ENCODE data around the gene SNX18. TPM values are rescaled to one million over a fixed set of nuclear protein-coding genes. Genes with fewer than 3 reads are reported as not detected.

Gene SNX18
- total RNA-seq, 1 donor from 2014 or later = 27.8 TPM

DNA sequence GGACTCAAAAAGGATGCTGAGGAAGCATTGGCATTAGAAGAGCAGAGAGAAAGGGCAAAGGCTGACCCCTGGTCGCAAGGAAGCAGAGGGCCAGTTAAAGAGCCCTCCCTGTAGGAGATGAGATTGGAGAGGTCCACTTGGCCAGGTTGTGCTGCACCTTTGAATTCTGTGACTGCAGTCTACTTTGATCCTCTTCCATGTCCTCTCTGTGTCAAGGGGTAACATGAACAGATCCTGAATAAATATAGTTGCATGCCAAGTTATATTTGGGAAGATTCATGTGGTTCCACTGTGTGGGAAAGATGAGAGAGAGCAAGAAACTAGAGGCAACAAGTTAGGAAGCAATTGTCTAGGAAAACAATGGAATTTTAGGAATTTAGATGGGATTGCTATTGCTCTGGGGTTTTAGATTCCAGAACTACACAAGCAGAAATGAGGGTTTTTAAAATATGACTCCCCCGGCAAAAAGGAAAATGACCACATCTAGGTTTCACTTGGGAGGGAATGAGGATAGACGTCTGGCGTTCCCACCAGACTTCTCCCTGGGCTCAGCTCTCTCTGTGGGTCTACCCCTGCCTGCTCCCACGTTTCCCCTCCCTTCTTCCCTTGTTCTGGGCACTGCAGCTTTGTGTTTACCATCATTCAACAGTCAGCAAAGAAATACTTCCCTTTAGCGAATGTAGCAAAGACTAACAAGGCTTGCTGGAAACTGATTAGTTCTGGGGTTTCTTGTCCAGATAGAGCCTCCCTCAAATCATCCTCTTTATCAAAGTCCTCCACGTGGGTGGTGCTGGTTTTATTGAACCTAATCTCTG is 63.6 kb downstream of the SNX18 start:
- DNase-seq (ENCODE audit: low spot score) = no peak

DNA sequence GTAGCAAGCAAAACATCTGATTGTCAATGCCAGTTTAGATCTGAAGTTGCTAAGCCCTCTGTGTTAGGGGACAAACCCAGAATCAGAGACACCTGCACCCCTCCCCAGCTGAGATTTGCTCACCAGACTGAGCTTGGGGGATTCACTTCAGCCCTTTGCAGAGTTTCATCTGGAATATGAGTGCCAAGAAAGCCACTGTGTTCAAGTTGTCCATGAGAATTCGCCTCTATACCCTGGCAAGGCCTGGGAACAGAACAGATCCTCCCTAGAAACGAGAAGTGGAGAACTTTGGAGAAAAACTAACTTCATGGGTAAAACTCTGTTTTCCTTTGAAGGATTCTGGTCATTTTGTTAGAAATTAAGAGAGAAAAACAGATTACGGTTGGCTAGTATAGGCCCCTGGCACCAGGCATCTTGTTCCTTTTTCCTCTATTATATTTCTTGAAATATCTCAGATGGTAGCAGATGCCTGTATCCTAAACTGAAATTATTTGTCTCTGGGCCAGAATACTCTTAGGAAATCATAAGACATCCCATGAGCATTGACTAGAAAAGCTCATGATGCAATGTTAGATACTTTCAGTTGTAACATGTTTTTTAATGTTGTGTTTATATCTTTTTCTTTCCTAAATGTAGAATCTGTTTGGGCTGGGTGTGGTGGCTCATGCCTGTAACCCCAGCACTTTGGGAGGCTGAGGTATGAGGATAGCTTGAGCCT is 64.4 kb downstream of the SNX18 start:
- DNase-seq (ENCODE audit: low spot score) = no peak

DNA sequence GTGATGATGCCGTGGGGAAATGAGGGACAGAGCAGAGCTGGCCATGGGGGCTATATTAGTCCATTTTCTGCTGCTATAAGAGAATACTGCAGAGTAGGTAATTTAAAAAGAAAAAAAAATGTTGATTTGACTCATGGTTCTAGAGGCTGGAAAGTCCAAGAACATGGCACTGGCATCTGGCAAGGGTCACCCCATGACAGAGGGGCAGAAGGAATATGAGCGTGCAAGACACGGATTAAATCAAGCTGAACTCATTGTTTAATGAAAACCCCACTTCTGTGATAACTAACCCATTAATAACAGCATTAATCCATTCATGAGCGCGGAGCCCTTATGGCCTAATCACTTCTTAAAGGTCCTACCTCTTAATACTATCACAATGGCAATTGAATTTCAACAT is 68.8 kb downstream of the SNX18 start:
- no peak for DNase-seq (ENCODE audit: low spot score)

DNA sequence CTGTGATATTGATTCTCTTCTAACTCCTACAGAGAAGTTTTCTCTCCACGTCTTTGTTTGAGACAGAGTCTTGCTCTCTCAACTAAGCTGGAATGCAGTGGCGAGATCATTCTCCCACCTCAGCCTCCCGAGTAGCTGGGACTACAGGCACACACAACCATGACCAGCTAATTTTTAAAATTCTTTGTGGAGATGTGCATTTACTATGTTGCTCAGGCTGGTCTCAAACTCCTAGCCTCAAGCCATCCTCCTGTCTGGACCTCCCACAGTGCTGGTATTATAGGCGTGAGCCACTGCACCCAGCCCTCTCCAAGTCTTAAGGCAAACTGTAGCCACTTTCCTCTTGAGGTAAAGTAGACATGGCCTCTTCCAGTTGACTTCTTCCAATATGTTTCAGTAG is 72.2 kb downstream of the SNX18 start:
- no peak for DNase-seq (ENCODE audit: low spot score)

DNA sequence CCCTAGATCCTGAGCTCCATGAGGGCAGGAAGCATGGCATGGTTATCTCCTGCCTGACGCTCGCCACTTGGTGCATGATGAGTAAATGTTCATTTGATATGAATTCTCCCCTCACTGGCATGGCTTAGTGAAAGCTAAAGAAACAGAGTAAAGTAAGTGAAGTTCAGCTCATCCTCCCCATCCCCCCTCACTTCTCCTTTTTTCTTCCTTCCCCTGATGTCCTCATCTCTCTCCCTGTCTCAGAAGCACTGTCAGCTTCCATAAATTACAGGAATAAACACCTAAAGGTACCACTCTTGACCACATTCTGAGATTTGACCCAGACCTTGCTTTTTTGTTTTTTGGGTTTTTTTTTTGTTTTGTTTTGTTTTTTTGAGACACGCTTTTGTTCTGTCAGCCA is 73.3 kb downstream of the SNX18 start:
- DNase-seq (ENCODE audit: low spot score) = no peak

DNA sequence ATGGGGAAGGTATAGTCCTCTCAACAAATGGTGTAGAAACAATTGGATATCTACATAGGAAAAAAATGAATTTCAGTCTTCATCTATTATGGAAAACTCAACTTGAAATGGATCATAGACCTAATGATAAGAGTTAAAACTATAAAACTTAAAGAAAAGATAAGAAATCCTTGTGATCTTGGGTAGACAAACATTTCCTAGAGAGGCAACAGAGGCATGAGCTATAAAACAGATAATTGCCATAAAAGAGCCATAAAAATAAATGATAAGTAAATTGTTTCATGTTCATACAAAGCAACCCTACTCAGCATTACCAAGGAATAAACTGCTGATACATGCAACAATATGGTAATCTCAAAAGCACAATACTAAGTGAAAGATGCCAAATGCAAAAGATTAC is 76.2 kb downstream of the SNX18 start:
- DNase-seq (ENCODE audit: low spot score) = no peak

DNA sequence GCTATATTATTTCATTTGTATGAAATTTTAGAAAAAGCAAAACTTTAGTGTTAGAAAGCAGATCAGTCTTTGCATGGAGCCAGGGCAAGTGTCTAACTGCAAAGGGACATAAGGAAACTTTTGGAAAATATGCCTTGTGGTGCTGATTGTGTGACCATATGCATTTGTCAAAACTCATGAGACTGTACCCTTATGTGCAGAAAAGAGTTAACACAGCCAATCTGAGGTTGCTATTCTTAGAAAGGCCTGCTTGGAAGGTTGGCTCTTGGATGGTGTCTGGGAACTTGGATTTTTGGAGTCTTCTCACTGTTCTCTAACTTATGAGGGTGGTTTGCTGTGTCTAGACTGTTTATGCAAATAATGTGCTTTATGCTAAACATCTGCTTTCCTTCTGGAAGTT is 76.6 kb downstream of the SNX18 start:
- no peak for DNase-seq (ENCODE audit: low spot score)

DNA sequence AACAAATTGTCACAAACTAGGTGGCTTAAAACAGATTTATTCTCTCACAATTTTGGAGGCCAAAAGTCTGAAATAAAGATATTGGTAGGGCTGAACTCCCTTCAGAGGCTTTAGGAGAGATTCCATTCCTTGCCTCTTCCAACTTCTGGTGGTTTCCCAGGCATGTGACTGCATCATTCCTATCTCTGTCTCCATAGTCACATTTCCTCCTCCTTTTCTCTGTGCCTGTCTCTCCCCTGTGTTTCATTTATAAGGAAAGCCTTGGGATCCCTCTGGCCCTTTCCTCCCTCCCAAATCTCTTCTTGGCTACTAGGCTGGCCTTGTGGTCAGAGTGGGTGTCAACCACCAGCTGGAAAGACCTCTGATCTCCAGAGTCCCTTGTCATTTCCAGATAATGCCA is 78.2 kb downstream of the SNX18 start:
- no peak for DNase-seq (ENCODE audit: low spot score)

Other genes starting within 250 kb of the SNX18 start
- 48.0 TPM for gene ARL15, start 207.2 kb upstream of the SNX18 start, total RNA-seq
- gene HSPB3, start 62.1 kb upstream of the SNX18 start, total RNA-seq = 0.68 TPM